Activated CD4-positive, alpha-beta T cell treated with anti-CD3 and anti-CD28 coated beads, Interleukin-10, Interleukin-2, amounts not matched to agents 100 ng/mL and 50 ng/mL, durations not matched to agents 16 hours and 8 hours (primary cell): ENCODE measurements around the gene TMEM176A.
"Not testable (repeated sequence)": the region's sequence is repeated elsewhere in the genome, so short reads cannot be mapped to it uniquely, and the experiment has no call there.

ENCODE experiments used
- DNase-seq: peaks from one replicate; pipeline ENCODE4 v3.0.0-alpha.2; 2020

The TMEM176A gene, protein sequence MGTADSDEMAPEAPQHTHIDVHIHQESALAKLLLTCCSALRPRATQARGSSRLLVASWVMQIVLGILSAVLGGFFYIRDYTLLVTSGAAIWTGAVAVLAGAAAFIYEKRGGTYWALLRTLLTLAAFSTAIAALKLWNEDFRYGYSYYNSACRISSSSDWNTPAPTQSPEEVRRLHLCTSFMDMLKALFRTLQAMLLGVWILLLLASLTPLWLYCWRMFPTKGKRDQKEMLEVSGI

DNA sequence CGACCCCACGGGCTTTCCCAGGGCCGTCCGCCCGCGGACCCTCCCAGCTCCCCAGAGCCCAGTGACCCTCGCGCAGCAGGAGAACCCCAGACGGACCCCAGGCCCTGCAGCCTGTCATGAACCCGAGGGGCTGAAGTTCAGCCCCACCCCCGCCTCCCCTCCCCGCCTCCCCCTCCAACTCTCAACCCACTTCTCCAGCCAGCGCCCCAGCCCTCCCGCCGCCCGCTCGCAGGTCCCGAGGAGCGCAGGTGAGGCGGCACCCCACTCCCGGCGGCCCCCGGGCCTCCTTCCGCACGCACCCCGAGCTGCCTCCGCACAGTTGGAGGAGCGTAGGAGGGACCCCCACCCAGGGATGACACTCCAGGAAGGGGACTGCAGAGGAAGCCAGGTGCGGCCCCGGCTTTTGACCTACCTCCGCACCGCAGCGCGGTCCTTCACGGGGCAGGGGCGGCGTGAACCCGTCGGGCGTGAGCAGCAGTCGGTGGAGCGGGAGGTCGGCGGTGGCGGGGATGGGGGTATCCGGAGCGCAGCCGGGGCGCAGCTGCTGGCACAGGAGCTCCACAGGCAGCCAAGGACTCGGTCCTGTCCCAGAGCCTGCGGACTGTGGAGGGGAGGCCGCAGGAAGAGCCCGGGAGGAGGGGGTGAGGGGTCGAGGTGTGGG lies at the start of gene TMEM176A:
Gene TMEM176A, plus strand, starts transcription at position 189 of the 661 bp plus-strand sequence. CDS start 782 bp downstream, outside the sequence.
- DNase-seq: no peak

DNA sequence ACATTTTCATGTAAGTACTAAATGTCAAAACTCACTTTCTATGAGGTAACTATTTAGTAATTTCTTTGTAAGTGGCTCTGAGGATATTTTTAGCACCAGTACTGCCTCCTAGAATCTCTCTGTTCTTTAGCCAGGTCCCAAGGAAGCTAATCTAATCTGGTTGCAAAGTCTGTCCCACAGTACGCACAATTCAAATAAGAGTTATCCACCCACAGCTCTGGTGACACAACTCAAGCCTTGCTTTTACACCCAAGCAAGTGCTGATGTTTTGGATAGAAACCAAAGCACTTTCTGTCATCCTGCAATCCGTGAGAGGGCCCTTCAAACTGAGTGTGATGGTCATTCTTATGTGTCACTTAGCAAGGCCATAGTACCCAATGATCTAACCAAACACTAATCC lies 48.9 kb upstream of the TMEM176A start:
- no peak for DNase-seq

DNA sequence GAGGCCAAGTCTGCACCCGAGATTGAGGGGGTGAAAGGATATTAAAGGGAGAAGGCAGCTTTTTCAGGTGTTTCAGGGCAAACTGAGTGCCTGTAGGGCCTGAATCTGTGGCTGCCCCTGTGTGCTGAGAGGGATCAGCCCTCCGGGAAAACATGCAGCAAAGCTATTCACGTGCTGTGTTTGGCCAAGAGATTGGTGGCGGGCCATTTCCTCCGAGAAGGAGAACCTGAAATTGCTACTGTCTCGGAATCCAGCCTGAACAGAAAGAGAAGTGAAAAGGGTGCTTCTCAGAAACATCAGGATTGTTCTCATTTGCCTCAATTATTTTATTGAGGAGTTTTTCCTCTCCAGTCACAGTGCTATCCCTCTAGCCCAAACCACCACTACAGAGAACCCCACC lies 47.3 kb upstream of the TMEM176A start:
- no peak for DNase-seq

DNA sequence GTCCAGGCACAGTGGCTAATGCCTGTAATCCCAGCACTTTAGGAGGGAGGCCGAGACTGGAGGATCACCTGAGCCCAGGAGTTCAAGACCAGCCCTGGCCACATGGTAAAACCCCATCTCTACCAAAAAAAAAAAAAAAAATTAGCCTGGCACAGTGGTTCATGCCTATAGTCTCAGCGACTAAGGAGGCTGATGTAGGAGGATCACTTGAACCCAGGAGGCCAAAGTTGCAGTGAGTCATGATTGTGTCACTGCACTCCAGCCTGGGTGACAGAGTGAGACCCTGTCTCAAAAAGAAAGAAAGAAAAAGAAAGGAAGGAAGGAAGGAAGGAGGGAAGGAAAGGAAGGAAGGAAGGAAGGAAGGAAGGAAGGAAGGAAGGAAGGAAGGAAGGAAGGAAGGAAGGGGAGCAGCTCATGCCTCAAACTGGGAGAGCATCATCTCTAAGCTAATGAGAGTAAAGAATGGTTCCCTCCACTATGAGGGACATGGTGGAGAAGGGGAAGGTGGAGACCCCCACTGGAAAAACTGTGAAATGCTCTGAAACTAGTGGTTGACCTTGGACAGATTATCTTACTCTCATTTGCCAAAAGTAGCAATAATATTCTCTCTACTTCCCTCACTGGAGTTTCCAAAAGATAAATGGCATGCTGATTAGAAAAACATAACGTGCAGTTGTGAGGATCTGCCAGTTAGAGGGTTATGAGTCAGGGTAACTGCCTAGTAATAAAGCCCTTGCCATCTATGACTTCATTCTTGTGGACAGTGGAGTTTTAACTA lies 46.6 kb upstream of the TMEM176A start:
- DNase-seq: peak; percentile 81

DNA sequence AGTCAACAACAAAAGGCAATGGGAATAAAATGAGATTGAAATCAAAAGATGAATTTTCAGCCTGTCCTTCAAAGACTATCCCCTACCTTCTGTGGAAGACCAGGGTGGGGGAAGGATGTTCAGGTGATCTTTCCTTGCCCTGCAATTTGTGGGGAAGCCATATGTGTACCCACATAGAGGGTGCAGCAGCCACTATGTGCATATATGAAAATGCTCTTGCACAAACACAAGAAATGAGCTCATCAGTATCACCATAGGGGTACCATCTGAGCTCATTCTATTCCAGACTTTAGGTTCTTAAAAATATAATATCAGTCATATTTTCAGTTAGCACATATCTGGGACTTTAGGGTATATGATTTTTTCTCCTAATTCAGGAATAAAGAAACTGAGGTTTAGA lies 45.6 kb upstream of the TMEM176A start:
- DNase-seq: peak; percentile 57

DNA sequence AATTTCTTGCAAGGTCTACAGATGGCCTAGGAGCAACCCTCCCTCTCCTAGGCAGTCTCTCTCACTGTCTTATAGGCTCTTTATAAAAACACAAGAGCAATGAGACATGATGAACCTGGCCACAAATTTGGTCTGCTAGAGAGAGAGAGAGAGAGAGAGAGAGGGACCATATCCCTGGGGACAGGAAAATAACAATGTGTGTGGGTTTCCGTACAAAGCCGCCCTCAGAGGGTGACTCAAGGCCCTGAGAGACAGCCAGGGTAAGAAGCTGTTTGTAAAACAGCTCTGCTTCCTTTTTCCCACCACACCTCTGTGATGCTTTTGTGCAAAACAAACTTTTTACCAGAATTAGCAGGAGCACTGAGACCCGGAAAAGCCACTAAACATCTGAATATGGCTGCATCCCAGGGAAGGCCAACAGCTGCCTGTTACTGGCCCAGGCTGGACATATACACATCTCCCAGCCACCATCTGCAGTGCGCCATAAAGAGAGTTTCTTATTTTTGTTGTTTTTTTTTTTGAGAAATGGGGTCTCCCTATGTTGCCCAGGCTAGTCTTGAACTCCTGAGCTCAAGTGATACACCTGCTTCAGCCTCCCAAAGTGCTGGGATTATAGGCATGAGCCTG lies 45.0 kb upstream of the TMEM176A start:
- DNase-seq: peak; percentile 88

DNA sequence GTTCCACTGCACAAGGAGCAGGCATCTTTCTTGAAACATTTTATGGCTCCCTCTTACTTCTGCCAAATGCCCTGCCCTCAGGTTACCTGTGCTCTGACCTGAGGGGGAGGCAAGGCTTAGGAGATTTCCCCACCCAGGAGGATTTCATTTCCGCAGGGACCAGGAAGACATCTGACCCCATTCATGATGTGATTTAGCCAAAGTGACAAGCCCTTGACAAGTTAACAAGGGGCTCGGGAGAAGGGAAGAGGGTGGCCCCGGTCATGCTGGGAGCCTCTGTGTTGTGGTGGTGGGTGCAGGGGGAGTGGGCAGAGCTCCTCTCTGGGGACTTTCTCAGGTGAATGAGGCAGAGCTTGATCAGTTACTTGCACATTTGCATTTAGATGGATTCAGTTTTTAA lies 44.4 kb upstream of the TMEM176A start:
- DNase-seq: no peak

DNA sequence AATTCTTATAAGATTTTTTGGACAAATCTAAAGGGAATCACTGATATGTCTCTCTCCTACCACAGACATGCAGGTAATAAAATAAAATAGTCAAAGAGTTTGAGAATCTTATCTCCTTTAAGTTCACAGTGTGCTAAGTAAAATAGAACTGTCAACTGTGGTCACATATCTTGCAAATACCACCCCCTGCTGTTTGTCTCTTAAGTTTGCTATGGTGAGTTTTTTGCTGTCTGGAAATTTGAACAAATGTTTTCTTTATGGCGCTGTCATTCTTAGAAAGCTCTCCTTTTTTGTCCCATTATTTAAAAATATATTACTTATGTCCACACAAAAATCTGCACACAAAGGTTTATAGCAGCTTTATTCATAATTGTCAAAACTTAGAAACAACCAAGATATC lies 43.7 kb upstream of the TMEM176A start:
- peak; percentile 68 for DNase-seq

DNA sequence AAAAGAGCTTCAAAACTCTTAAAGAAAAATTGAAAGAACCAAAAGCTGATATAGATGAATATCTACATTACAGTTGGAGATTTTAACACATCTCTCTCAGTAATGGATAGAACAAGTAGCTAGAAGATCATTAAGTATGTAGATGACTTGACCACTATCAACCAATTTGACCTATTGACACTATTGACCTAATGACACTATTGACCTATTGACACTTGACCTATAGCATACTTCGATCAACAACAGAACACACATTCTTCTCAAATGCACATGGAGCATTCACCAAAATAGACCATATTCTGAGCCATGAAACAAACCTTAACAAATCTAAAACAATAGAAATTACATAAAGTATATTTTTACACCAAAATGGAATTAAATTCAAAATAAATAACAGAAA lies 41.1 kb upstream of the TMEM176A start:
- DNase-seq: no peak

DNA sequence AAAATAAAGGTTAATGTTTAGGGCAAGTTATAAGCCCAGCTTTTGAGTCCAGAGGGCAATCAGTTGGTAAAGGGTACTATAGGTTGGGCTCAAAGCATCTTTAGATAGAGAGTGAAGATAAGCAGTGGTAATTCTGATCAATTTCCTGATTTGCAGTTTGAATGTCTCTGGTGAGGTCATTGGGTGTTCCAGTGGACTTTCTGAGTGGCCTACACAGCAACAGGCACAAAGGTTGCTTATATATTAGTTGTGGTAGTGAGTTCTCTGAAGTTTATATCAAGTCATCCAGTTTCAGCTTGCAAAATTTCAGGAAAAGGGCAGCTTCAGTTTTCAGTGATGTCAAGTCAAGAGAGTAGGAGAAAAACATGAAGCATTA lies 34.2 kb upstream of the TMEM176A start:
- no peak for DNase-seq

DNA sequence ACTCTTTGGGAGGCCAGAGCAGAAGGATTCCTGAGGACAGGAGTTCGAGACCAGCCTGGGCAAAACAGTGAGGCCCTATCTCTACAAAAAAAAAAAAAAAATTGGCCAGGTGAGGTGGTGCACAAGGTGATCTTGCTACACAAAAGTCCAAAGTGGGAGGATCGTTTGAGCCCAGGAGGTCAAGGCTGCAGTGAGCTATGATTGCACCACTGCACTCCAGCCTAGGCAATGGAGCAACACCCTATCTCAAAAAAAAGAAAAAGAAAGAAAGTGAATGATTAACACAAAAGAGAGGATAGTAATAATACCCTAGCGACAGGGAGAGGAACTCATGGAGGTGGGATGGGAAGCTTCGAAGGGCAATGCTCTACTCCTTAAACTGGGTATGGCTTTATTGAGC lies 30.8 kb upstream of the TMEM176A start:
- no peak for DNase-seq

DNA sequence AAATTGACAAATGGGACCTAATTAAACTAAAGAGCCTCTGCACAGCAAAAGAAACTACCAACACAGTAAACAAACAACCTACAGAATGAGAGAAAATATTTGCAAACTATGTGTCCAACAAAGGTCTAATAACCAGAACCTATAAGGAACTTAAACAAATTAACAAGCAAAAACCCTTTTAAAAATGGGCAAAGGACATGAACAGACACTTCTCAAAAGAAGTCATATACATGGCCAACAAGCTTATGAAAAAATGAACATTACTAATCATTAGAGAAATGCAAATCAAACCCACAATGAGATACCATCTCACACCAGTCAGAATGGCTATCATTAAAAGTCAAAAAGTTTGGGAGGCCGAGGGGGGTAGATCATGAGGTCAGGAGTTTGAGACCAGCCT lies 26.4 kb upstream of the TMEM176A start:
- DNase-seq: not testable (repeated sequence)

DNA sequence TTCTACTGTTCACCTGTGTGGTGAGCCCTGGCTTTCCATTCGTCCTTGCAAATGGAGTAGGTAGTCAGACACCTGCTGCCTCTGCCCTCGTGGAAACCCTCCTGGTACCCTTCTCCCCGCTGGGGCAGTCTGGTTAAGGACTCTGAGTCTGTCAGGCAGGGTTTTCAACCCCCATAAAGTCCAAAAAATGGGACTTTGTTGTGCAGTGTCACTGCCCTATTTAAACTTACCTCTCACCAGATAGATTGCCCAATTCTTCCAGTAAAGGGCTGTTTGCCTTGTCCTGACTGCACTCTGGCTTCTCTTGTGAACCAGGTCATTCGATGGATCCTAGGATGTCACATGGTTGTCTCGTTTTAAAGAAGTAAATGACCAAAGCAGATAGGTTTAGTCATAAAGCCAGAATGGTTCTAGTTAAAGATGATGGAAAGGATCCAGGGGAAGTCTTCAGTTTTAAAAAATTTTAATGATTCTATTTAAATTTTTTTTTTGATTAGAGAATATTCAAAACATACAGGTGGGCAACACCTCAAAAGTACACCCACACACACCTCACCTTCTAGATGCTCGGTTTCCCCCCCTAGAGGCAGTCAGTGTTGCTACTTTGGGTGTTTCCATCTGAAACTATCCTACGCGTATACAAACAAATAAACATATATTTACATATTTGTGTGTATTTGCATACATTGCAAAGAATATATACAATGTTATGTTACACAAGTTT lies 22.4 kb upstream of the TMEM176A start:
- DNase-seq: no peak

DNA sequence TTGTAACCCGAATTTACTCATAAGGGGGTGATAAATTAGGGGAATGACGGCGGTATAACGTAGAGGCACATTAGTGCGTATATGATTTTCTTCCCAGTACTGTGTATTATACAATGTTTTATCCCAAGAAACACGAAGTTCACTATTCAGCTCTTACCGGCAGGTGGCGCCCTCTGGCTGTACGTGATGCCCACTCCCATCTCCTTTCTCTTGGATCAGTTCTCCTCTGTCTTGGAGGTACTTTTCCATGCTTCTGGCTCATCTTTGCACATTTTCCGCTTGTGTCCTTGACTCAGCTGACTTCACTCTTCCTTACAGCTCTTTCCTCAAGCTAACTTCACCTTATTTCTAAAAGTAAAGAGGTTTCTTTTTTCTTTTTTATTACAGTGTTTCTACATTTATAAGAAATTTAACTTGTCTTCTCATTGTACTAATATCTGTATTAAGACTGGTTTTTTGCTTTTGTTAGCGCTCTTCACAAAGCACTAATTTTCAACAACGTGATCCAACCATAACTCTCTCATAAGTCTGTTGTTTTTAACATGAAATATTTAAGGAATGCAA lies 21.7 kb upstream of the TMEM176A start:
- DNase-seq: peak; percentile 72

DNA sequence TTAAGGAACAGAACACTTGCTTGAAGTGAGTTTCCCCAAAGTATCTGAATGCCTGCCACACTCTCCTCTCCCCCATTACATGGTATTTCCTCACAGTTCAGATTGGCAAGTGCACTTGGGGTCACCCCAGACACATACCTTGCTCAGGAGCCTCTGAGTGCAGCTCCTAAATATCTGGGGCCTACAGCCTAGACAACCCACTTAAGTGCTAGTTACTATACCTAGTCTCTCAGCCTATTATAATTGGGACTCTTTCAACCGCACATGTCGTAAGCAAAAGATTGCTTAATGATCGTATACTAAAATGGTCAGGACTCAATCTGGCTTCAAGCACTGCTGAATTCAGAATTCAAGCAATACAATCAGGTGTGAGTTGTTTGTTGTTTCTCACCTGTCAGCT lies 20.3 kb upstream of the TMEM176A start:
- DNase-seq: no peak

DNA sequence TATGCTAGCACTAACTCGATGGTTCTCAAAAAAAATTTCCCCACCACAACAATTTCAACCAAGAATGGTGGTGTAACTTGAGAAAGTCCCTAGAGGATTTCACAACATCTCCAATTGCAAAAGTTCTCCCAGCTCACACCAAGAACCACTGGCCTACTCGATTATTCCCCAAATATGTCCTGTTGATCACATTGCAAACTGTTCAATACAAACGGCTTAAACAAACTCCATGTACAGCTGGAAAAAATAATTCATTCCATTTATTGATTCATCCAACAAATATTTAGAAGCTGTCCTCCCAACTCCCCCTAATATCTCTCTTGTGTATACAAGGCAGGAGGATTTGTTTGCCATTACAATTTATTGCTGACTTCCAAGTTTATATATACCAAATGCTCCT lies 19.5 kb upstream of the TMEM176A start:
- DNase-seq: no peak

DNA sequence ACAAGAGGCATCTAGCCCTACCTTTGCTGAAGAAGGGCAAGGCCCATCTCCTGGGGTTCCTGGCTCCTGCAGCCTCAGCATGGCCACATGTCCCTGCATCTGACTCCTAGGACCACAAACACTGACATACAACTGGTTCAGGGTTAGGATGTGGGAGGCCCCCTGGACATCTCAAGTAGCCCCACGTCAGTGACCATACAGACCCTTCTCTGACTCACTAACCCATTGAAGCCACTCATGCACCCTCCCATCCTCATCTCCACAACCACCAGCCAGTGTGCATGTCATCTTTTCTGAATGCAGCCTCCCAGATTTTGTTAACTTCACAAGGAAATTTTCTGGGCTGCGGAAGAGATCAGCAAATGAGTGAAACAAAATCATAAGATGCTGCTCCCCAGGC lies 18.6 kb upstream of the TMEM176A start:
- no peak for DNase-seq

DNA sequence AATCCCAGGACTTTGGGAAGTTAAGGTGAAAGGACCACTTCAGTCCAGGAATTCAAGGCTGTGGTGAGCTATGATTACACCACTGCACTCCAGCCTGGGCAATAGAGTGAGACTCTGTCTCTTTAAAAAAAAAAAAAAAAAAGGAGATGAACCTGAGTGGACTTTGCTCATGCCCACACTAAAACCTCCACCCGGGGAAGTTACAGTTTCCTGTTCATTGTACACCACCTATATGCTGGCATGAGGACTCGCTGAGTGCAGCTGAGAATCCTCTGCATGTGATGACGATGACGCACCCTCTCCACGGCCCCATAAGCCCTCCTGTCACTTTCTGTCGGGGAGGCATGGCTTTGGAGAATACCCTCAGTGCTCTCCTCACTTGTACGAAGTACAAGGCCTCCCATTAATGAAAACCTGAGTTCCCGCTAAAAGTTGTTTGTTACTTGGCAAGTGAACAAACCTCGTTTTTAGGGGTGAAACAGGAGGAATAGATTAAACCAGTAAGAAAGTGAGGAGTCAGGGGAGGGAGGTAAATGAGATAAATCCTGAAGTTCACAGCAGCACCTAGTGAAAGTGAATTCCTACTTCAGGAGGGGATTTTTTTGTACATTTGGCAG lies 16.3 kb upstream of the TMEM176A start:
- no peak for DNase-seq

DNA sequence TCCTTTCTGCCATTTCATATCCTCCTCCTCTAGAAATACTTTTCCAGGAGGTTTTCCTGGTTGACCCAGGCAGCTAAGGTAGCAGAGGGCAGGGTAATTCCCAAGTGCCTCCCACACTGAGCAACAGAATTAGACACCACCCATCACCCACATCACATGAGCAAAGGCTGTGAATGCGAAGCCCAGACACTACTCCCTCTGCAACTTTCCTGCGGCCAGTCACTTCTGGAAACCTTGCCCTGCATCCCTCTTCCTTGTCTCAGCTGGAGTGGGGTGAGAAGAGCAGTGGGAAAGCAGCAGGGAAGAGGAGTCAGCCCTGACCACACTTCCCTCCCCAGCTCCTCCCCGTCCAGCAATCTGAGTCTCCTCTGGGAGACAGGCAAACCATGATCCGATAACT lies 15.6 kb upstream of the TMEM176A start:
- DNase-seq: no peak

DNA sequence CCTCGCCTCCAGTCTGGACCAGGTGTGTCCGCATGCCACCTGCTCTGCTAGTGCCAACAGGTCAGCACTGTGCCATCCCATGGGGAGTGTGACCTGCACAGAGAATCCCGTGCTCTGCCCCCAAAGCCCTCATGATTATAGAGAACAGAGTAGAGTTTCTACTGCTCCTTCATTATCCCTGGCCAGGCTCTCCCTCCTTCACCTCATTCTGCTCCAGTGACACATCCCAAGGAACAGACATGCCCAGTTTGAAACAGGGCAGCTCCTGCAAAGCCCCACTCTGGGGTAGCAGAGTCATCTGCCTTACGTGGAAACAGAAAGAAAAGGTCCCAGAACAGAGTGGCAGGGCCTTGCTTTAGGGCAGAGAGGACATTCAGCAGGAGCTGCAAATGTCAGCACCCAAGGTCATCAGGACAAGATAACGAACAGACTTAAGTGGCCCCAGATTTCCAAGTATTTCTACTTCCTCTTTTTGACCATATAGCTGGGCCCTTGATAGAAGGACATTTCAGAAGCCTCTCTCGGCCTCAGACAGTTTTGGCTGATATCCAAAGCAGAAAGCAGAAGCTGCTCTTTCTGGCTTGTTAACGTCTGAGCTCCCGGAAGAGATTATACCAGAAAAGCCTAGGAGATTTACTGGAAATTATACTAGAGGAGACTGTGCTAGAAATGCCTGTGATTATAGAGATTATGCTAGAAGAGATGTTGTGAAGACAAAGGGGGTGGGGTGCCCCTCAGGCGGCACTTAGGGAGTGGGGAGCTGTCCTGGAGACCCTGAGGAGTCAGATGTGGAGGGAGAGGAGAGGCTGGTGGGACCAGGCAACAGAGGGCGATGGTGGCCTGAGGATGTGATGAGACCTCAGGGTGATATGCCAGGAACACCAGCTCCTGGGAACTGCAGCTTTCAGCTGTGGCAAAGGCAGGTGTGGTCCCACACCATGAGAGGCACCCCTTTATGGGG lies 13.0 kb upstream of the TMEM176A start:
- DNase-seq: no peak
